ENCODE data around the gene XCR1.

Gene XCR1

DNA sequence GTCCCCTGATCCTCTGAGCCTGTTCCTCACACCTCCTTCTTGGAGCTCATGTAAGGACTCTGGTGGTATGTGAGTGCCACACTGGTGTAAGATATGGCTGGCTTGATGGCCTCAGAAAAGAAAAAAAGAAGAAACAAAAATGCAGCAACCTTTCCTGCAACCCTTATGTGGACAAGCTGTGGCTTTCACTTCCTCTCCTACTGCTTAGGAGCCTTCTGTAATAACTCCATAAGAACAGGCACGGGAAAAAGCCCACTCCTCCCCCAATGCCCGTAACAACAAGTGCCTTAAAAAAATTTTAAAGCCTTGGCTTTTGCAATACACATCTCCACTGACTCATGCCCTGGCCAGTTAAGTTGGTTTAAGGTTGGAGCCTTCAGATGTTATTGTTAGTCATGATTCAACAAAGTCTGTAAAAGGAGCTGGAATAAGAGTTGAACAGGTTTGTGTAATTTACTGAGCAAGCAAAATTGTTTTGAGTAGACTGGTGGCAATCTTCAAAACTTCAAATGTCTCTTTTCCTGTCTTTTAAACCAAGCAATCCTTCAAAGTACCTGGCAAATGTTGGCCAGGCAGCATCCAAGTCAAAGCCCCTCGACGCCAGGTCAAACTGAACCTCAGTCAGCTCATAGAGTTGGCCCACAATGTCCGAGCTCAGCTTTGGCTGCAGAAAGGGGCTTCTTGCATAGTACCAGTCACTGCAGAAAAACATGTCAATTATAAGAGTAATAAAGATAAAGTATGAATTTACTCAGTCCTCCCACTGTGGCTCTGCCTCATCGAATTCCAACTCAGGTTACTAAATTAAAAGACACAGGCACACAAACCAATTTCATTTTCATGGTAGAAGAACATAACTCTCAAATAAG lies 54.5 kb downstream of the XCR1 start:
- no peak for DNase-seq (ENCODE audit: extremely low spot score)
- TF ChIP-seq CTBP1 (IDR thresholded peaks at IDR 0.05; ENCODE audit: borderline replicate concordance) = no peak
- no peak for TF ChIP-seq BHLHE40 (IDR thresholded peaks at IDR 0.05; ENCODE audit: borderline replicate concordance)
- ChIA-PET POLR2A (interaction anchor here (0.6 kb wide), 1 partner anchor 22 kb away, joined by 3 read pairs; no protein-coding TSS in a partner anchor), CTCF (interaction anchor here (0.5 kb wide), 1 partner anchor 918 kb away, joined by 3 read pairs; no protein-coding TSS in a partner anchor)

DNA sequence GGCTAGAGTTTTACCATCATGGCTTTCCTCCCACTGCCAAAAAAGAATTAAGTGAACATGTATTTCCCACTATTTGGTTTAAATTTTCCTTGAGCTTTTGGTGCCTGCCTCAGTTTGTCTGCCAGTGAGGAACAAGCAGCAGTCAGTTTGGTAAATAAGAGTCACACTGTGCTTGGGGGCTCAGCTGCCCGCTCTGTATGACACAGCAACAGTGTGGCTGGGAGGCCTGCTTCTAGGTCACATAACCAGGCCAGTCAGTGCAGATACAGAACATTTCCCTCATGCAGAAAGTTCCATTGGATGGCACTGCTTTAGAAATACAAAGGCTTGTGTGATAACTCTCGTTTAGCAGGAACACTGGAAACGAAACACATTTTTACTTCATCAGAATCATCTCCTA lies 57.3 kb downstream of the XCR1 start:
- ChIA-PET POLR2A (no interaction called here), CTCF (no interaction called here)
- TF ChIP-seq NFRKB (IDR thresholded peaks at IDR 0.05) = no peak
- no peak for TF ChIP-seq FOXM1 (IDR thresholded peaks at IDR 0.05; ENCODE audit: borderline replicate concordance)
- no peak for TF ChIP-seq CTBP1 (IDR thresholded peaks at IDR 0.05; ENCODE audit: borderline replicate concordance)
- TF ChIP-seq FOXA1 (IDR thresholded peaks at IDR 0.05) = no peak
- TF ChIP-seq LEF1 (IDR thresholded peaks at IDR 0.05; ENCODE audit: borderline replicate concordance) = no peak
- DNase-seq (ENCODE audit: extremely low spot score) = no peak

DNA sequence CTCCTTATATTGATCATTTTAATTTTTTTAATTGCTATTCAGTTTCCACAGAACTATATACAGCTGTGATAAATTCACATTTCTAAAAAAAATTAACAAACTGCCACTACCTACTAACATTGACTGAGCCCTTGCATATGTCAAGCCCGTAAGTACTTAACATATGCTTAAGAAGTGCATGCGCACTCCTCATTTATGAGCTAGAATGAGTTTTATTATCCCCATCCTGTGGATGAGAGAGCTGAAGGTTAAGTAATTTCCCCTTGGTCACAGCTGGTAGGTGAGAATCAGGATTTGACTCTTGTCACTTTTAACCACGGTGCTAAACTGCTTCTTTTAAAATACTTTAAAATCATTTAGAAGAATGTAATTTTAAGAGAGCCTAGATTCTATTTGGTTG lies 58.2 kb downstream of the XCR1 start:
- no peak for DNase-seq (ENCODE audit: extremely low spot score)
- TF ChIP-seq NFRKB (IDR thresholded peaks at IDR 0.05) (no peak), HDGF (IDR thresholded peaks at IDR 0.05; ENCODE audit: borderline replicate concordance) (no peak), FOXA1 (IDR thresholded peaks at IDR 0.05) (no peak)
- CTCF ChIA-PET = no interaction called here
- POLR2A ChIA-PET = no interaction called here

DNA sequence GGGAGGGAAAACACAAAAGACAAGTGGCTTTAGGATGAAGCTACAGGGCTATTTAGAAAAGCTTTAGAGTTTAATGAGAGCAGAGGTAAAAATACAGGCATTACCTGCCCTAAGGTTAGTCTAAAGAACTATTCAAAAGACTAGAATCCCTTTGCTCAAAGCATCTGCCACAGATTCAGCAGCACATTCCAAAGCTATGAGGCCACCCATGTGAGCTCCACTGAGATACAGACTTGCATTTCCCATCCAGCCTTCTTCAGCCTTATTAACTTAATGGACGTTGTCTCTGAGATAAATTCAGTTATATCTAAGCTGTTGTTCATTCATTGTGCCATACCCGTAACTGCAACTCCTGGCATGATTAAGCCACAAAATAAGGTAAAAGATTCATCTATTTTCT lies 58.6 kb downstream of the XCR1 start:
- TF ChIP-seq SP1 (IDR thresholded peaks at IDR 0.05) = no peak
- TF ChIP-seq CTBP1 (IDR thresholded peaks at IDR 0.05; ENCODE audit: borderline replicate concordance) = no peak
- no peak for TF ChIP-seq FOXK2 (IDR thresholded peaks at IDR 0.05)
- no peak for TF ChIP-seq ARNT (IDR thresholded peaks at IDR 0.05)
- no peak for TF ChIP-seq ZNF384 (IDR thresholded peaks at IDR 0.05)
- no peak for TF ChIP-seq FOXA1 (IDR thresholded peaks at IDR 0.05)
- no peak for TF ChIP-seq ELF4 (IDR thresholded peaks at IDR 0.05)
- TF ChIP-seq HDGF (IDR thresholded peaks at IDR 0.05; ENCODE audit: borderline replicate concordance) = no peak
- TF ChIP-seq L3MBTL2 (conservative IDR thresholded peaks at IDR 0.05) = no peak
- TF ChIP-seq SUZ12 (IDR thresholded peaks at IDR 0.05) = no peak
- no peak for TF ChIP-seq NFRKB (IDR thresholded peaks at IDR 0.05)
- CTCF ChIA-PET = no interaction called here
- POLR2A ChIA-PET = no interaction called here
- DNase-seq (ENCODE audit: extremely low spot score) = no peak

DNA sequence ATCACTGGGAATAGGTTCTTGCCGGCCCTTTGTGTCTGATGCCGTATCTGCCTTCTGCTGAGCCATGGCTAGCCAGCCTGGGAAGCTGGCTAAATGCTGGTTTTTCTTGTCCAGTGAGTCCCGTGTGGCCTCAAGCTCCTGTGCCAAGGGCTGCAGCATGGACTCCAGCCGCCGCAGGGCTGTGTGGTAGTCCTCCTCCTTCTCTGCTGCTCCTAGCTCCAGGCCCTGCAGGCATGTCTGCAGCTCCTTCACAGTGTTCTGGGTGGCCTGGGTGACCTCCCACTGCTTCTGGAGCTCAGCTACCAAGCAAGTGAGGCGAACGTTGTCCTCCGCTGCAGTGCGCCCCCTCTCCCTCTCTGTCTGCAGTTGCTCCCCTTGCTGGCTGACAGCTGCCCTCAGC lies 59.1 kb downstream of the XCR1 start:
- CTCF ChIA-PET = no interaction called here

DNA sequence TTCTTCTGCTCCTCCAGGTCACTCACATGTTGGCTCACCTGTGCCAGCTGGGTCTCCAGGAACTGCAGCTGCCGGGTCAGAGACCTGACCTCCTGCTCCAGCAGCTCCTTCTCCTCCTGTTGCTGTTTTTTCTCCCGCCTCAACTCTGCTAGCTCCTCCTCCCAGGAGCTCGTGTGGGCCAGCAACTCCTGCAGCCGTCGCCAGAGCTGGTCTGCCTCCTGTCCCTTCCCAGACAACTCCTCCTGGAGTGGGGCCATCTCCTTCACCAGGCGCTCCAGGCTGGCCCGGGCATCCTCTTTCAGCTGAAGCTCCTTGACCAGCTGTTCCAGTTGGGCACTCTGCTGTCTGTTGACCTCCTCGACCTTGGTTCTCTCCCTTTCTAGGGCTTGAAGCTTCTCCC lies 59.6 kb downstream of the XCR1 start:
- no peak for DNase-seq (ENCODE audit: extremely low spot score)
- ChIA-PET CTCF (no interaction called here), POLR2A (no interaction called here)
- TF ChIP-seq TARDBP (IDR thresholded peaks at IDR 0.05) = no peak
- no peak for TF ChIP-seq L3MBTL2 (conservative IDR thresholded peaks at IDR 0.05)
- no peak for TF ChIP-seq ARNT (IDR thresholded peaks at IDR 0.05)
- TF ChIP-seq LEF1 (IDR thresholded peaks at IDR 0.05; ENCODE audit: borderline replicate concordance) = no peak
- TF ChIP-seq CTBP1 (IDR thresholded peaks at IDR 0.05; ENCODE audit: borderline replicate concordance) = no peak
- TF ChIP-seq, protein P1, sequence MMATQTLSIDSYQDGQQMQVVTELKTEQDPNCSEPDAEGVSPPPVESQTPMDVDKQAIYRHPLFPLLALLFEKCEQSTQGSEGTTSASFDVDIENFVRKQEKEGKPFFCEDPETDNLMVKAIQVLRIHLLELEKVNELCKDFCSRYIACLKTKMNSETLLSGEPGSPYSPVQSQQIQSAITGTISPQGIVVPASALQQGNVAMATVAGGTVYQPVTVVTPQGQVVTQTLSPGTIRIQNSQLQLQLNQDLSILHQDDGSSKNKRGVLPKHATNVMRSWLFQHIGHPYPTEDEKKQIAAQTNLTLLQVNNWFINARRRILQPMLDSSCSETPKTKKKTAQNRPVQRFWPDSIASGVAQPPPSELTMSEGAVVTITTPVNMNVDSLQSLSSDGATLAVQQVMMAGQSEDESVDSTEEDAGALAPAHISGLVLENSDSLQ (IDR thresholded peaks at IDR 0.05) = no peak

More for the DNA sequence above, 59.1 kb downstream of the XCR1 start:
- no peak for DNase-seq (ENCODE audit: extremely low spot score)
- POLR2A ChIA-PET = no interaction called here
- TF ChIP-seq ELF4 (IDR thresholded peaks at IDR 0.05) (no peak), BHLHE40 (IDR thresholded peaks at IDR 0.05; ENCODE audit: borderline replicate concordance) (no peak)
